GM12892 (cell line): Measurements from ENCODE around the gene SPPL2B.
"Not testable (repeated sequence)": the region's sequence is repeated elsewhere in the genome, so short reads cannot be mapped to it uniquely, and the experiment has no call there.

Experiments
- DNase-seq: peaks from one replicate; pipeline ENCODE4 v3.0.0; 2011; ENCODE audit not compliant: insufficient read length
- FAIRE-seq: peaks from 2 replicates; lab custom pipeline; 2011; peaks lifted over from hg19 to GRCh38; lab: Jason Lieb, UNC
- POLR2A ChIP-seq: IDR thresholded peaks from 2 replicates; pipeline ENCODE4 v1.6.1; 2011; ENCODE audit warnings: low read depth, low read length, control low read depth
- POLR2AphosphoS5 ChIP-seq: IDR thresholded peaks from 2 replicates; pipeline ENCODE4 v1.6.1; 2011; ENCODE audit warnings: low read depth, low read length, control low read depth
- TAF1 ChIP-seq: IDR thresholded peaks from 2 replicates; pipeline ENCODE4 v1.6.1; 2011; ENCODE audit warnings: low read depth, mild to moderate bottlenecking, control low read depth, low read length, borderline replicate concordance

The SPPL2B gene

GRCh38 chr19:2391118-2391725, 62.7 kb downstream of the SPPL2B start:
- peak; percentile 87 for FAIRE-seq
- no peak for TF ChIP-seq TAF1
- TF ChIP-seq POLR2AphosphoS5 = no peak
- no peak for TF ChIP-seq POLR2A
- DNase-seq = no peak

GRCh38 chr19:2392366-2392765, 63.9 kb downstream of the SPPL2B start:
- FAIRE-seq (no peak), DNase-seq (no peak)
- TF ChIP-seq TAF1 = no peak

DNA sequence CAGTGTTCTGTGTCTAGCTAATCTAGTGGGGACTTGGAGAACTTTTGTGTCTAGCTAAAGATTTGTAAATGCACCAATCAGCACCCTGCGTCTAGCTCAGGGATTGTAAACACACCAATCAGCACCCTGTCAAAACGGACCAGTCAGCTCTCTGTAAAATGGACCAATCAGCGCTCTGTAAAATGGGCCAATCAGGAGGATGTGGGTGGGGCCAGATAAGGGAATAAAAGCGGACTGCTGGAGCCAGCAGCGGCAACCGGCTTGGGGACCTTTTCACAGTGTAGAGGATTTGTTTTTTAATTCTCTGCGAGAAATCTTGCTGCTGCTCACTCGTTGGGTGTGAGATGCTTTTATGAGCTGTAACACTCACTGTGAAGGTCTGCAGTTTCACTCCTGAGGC, 64.4 kb downstream of the SPPL2B start:
- not testable (repeated sequence) for FAIRE-seq, DNase-seq

DNA sequence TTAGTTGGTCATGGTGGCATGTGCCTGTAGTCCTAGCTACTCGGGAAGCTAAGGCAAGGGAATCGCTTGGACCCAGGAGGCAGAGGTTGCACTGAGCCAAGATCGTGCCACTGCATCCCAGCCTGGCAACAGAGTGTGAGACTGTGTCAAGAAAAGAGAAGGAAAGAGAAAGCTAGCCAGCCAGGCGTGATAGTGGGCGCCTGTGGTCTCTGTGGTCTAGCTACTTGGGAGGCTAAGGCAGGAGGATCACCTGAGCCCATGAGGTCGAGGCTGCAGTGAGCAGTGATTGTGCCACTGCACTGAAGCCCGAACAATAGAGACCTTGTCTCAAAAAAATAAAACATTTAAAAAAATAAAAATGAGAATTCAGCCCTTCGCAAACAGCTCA, 65.6 kb downstream of the SPPL2B start:
- TF ChIP-seq TAF1 = no peak
- TF ChIP-seq POLR2AphosphoS5 = no peak
- no peak for TF ChIP-seq POLR2A
- FAIRE-seq = no peak
- DNase-seq = no peak

DNA sequence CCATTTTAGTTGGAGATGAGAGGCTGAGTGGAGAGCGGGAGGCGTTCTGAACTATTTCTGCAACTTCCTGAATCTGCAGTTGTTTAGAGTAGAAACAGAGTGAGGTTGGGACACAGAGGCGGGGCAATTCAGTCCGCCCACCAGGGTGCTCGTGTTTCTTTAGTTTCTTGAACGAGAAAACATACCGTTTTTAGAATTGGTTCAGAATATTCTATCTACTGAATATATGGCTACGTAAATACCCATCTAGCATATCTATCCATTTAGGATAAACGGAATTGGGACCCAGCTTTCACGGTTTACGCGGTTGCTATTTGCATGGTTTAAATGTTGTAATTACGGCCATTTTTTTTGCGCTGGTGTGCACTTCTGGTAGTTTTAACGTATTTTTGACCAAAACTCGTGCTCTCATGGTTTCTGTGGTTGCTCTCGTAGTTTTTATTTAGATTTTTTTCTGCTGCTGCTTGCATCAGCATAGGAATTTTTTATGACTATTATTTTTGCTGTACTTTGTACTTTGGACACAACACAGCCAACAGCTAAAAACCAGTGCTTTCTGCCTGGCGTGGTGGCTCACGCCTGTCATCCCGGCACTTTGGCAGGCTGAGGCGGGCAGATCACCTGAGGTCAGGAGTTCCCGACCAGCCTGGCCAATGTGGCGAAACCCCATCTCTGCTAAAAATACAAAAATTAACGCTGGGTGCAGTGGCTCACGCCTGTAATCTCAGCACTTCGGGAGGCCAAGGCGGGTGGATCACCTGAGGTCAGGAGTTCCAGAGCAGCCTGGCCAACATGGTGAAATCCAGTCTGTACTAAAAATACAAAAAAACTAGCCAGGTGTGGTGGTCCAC, 66.2 kb downstream of the SPPL2B start:
- DNase-seq (peak; percentile 59), FAIRE-seq (peak; percentile 78)
- no peak for TF ChIP-seq POLR2AphosphoS5
- 0 out of 2 replicates have a peak, but pooled peaks have one; percentile 22 for TF ChIP-seq TAF1
- TF ChIP-seq POLR2A = no peak

GRCh38 chr19:2395293-2395829, 66.9 kb downstream of the SPPL2B start:
- DNase-seq, FAIRE-seq: not testable (repeated sequence)

DNA sequence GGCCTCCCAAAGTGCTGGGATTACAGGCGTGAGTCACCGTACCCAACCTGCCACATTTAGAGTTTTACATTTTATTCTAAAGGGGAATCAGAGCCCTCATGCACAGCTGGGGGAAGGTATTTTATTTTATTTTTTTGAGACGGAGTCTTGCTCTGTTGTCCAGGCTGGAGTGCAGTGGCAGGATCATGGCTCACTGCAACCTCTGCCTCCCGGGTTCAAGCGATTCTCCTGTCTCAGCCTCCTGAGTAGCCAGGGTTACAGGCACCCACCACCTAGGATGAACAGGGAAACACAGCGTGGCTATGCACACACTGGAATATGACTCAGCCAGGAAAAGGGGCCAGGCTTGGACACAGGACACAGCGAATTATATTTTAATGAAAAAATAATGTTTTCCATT, 68.7 kb downstream of the SPPL2B start:
- not testable (repeated sequence) for DNase-seq, FAIRE-seq

- TF ChIP-seq POLR2AphosphoS5 = no peak
- no peak for TF ChIP-seq POLR2A
- no peak for TF ChIP-seq TAF1
- FAIRE-seq (no peak), DNase-seq (no peak)
Observed at GRCh38 chr19:2398735-2399305, 70.3 kb downstream of the SPPL2B start.

- FAIRE-seq = no peak
- no peak for DNase-seq
- no peak for TF ChIP-seq POLR2A
- no peak for TF ChIP-seq TAF1
- TF ChIP-seq POLR2AphosphoS5 = no peak
Observed at GRCh38 chr19:2399582-2399981, 71.1 kb downstream of the SPPL2B start.
